Measurements from ENCODE around the gene XYLT1.
"Not testable (repeated sequence)": the region's sequence is repeated elsewhere in the genome, so short reads cannot be mapped to it uniquely, and the experiment has no call there.

The XYLT1 gene

DNA sequence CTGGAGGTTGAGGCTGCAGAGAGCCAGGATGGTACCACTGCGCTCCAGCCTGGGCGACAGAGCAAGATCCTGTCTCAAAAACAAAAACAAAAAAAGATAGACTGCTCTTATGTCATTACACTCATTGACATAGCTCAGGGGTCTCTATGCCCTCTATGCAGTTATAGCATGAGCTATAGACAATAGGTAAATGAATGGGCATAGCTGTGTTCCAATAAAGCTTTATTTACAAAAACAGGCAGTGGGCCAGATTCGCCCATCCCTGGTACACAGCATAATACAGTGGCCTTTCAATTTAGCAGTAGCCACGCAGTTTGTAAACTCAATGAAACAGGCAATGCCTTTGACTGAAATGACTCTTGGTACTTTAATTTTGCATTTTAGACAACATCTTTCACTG lies 51.5 kb downstream of the XYLT1 start:
- H3K9me3 ChIP-seq (ENCODE audit: control insufficient read depth, low read depth, low read length): no peaks in the 10 kb centered on the region
- no peak overlapping the region for H3K9ac ChIP-seq (ENCODE audit: low read length)
- peaks cover 27% of the 10 kb centered on the region for H3K4me1 ChIP-seq (ENCODE audit: control insufficient read depth, low read depth, low read length)
- no peaks in the 10 kb centered on the region for H3K27me3 ChIP-seq (ENCODE audit: control insufficient read depth, insufficient read depth, low read length)
- no peak overlapping the region for H3K4me3 ChIP-seq (ENCODE audit: low read length)
- H3K36me3 ChIP-seq (ENCODE audit: control insufficient read depth, low read depth, low read length): no peaks in the 10 kb centered on the region
- no peak overlapping the region for H3K27ac ChIP-seq (ENCODE audit: low read length)

DNA sequence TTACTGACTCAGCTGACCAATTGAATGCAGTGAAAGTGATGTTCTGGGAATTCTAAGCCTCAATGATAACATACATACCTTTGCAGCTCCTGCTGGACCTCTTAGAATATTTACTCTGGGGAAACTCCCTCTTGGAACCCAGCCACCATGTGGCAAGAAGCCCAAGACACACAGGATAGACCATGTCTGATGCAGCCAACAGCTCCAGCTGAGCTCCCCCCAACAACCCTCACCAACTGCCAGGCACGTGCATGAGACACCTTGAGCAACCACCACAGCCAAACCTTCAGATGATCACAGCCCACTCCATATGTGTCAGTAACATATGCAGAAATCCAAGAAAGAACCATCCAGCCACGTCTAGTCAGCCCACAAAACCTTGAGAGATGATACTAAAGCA lies 53.0 kb downstream of the XYLT1 start:
- Histone ChIP-seq H3K4me3 (ENCODE audit: low read length) (no peak overlapping the region), H3K36me3 (ENCODE audit: control insufficient read depth, low read depth, low read length) (no peaks in the 10 kb centered on the region), H3K27ac (ENCODE audit: low read length) (no peak overlapping the region), H3K9ac (ENCODE audit: low read length) (no peak overlapping the region), H3K9me3 (ENCODE audit: control insufficient read depth, low read depth, low read length) (no peaks in the 10 kb centered on the region), H3K4me1 (ENCODE audit: control insufficient read depth, low read depth, low read length) (peaks cover 18% of the 10 kb centered on the region), H3K27me3 (ENCODE audit: control insufficient read depth, insufficient read depth, low read length) (no peaks in the 10 kb centered on the region)

DNA sequence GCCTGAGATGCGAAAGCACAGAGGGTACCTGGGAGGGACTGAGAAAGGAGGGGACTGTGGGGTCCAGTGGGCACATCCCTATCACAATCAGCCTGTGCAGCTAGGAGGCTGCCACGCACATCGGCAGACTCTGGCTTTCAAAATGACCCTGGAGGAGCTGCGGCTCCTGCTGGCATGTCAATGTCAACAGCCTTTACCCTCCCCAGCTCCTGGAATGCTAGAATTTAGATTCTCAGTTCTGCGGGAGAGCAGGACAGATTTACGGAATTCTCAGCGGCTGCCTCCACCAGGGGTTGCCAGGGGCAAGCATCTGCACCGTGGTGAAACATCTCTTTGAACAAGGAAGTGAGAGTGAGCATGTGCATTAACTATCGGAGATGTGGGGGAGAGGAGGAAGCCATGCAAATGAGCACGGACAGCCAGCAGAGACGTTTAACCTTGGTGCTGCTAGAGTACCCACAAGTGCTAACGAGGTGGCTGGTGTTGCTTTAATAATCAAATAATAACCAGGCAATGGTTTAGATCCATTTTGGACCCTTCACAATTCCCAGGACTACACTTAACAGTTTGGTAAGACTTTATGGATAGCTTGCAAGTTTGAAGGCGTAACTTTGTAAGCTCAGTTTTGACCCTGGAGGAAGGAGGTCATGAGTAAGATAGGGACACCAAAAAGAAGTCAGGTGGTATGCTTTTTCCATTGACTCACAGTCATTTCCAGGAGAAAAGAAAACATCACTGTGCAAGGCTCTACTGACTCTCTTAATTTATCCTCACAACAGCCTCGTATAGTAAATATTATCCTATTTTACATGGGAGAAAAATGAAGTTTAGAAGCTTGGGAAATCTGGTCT lies 54.1 kb downstream of the XYLT1 start:
- Histone ChIP-seq H3K4me3 (ENCODE audit: low read length) (no peak overlapping the region), H3K9ac (ENCODE audit: low read length) (no peak overlapping the region), H3K36me3 (ENCODE audit: control insufficient read depth, low read depth, low read length) (no peaks in the 10 kb centered on the region), H3K9me3 (ENCODE audit: control insufficient read depth, low read depth, low read length) (no peaks in the 10 kb centered on the region), H3K4me1 (ENCODE audit: control insufficient read depth, low read depth, low read length) (peaks cover 24% of the 10 kb centered on the region), H3K27me3 (ENCODE audit: control insufficient read depth, insufficient read depth, low read length) (no peaks in the 10 kb centered on the region), H3K27ac (ENCODE audit: low read length) (no peak overlapping the region)

DNA sequence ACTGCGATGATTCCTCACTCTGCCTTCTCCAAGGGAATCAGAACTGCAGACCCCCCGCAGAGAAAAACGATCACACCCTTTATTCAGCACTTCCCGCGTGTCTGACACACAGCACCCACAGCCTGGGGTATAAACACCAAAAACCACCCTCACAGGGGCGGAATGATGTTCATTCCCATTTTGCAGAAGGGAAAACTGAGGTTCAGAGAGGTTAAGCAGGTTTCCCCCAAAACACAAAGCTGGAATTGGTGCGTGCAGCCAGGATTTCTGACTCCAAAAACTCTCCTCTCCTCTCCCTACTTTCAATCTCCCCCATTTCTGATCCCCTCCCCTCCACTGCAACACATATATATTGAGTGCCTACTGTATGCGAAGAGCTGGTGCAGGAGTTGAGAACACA lies 55.8 kb downstream of the XYLT1 start:
- Histone ChIP-seq H3K9ac (ENCODE audit: low read length) (no peak overlapping the region), H3K4me1 (ENCODE audit: control insufficient read depth, low read depth, low read length) (peaks cover 24% of the 10 kb centered on the region), H3K9me3 (ENCODE audit: control insufficient read depth, low read depth, low read length) (no peaks in the 10 kb centered on the region), H3K27me3 (ENCODE audit: control insufficient read depth, insufficient read depth, low read length) (no peaks in the 10 kb centered on the region), H3K4me3 (ENCODE audit: low read length) (no peak overlapping the region), H3K36me3 (ENCODE audit: control insufficient read depth, low read depth, low read length) (no peaks in the 10 kb centered on the region), H3K27ac (ENCODE audit: low read length) (no peak overlapping the region)

DNA sequence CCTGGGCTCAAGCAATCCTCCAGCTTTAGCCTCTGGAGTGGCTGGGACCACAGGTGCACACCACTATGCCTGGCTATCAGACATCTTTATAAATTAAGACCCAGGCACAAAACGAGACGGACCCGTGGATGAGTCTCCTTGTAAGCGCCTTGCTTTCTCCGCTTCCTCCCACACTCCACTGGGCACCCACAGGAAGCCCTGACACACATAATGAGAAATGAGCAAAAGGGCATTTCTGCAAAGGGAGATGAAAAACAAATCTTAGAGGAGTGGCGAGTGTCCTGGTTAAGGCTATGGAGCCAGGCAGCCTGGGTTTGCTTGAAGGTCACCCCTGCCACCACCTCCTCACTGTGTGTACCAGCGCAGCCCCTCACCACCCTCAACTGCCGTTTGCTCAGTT lies 56.3 kb downstream of the XYLT1 start:
- Histone ChIP-seq H3K9me3 (ENCODE audit: control insufficient read depth, low read depth, low read length) (no peaks in the 10 kb centered on the region), H3K27me3 (ENCODE audit: control insufficient read depth, insufficient read depth, low read length) (no peaks in the 10 kb centered on the region), H3K4me3 (ENCODE audit: low read length) (no peak overlapping the region), H3K9ac (ENCODE audit: low read length) (no peak overlapping the region), H3K27ac (ENCODE audit: low read length) (no peak overlapping the region), H3K4me1 (ENCODE audit: control insufficient read depth, low read depth, low read length) (peaks cover 24% of the 10 kb centered on the region), H3K36me3 (ENCODE audit: control insufficient read depth, low read depth, low read length) (no peaks in the 10 kb centered on the region)

DNA sequence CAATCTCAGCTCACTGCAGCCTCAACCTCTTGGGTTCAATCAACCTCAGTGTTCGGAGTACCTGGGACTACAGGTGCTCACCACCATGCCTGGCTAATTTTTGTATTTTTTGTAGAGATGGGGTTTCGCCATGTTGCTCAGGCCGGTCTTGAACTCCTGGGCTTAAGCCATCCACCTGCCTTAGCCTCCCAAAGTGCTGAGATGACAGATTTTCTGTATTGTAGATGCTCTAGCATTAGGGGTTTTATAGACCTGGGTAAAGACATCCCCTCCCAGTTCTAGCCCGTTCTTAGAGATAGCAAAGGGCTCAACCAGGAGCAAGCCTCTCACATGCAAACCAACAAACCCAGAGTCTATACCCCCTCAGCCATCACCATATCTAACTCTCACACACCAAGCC lies 57.3 kb downstream of the XYLT1 start:
- Histone ChIP-seq H3K27me3 (ENCODE audit: control insufficient read depth, insufficient read depth, low read length) (no peaks in the 10 kb centered on the region), H3K4me3 (ENCODE audit: low read length) (no peak overlapping the region), H3K9ac (ENCODE audit: low read length) (no peak overlapping the region), H3K9me3 (ENCODE audit: control insufficient read depth, low read depth, low read length) (no peaks in the 10 kb centered on the region), H3K36me3 (ENCODE audit: control insufficient read depth, low read depth, low read length) (no peaks in the 10 kb centered on the region), H3K27ac (ENCODE audit: low read length) (no peak overlapping the region), H3K4me1 (ENCODE audit: control insufficient read depth, low read depth, low read length) (peaks cover 24% of the 10 kb centered on the region)

DNA sequence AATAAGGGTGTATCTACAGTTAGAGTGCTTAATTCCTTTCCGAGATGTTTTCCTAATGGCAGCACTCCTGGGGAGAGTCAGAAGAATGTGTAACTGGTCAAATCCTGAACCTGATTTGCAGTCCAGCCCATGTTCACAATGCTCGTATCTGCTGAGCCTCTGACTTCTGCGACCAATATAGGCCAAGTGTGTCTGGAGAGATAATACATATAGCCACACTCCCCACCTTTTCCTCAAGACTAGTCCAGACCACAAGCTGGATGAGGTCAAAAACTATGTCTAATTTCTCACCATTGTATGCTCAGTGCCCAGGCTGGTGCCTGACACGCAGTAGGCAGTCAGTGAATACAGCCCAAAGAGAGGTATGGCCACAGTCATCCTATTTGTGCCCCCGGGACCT lies 58.0 kb downstream of the XYLT1 start:
- Histone ChIP-seq H3K27ac (ENCODE audit: low read length) (peak overlapping the region; percentile 20), H3K4me3 (ENCODE audit: low read length) (no peak overlapping the region), H3K9me3 (ENCODE audit: control insufficient read depth, low read depth, low read length) (no peaks in the 10 kb centered on the region), H3K27me3 (ENCODE audit: control insufficient read depth, insufficient read depth, low read length) (no peaks in the 10 kb centered on the region), H3K4me1 (ENCODE audit: control insufficient read depth, low read depth, low read length) (peaks cover 24% of the 10 kb centered on the region), H3K9ac (ENCODE audit: low read length) (no peak overlapping the region), H3K36me3 (ENCODE audit: control insufficient read depth, low read depth, low read length) (no peaks in the 10 kb centered on the region)

DNA sequence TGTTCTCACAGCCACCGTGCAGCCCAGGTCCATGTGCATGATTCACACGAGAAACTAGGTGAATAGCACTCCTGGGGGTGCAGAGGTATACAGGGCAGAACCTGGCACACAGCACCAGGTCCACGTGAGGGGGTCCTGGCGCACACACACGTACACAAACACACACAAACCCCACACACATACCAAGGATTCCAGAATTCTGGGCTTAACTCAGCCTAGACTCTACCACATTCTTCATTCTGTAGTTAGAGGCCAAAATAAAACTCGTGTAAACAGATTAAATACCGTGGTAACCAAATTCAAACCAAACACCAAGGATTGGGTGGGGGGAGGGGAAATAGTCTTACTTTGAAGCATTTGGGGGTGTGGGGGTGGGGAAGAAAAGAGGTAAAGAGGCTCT lies 58.5 kb downstream of the XYLT1 start:
- Histone ChIP-seq H3K27me3 (ENCODE audit: control insufficient read depth, insufficient read depth, low read length) (no peaks in the 10 kb centered on the region), H3K4me1 (ENCODE audit: control insufficient read depth, low read depth, low read length) (peaks cover 24% of the 10 kb centered on the region)

DNA sequence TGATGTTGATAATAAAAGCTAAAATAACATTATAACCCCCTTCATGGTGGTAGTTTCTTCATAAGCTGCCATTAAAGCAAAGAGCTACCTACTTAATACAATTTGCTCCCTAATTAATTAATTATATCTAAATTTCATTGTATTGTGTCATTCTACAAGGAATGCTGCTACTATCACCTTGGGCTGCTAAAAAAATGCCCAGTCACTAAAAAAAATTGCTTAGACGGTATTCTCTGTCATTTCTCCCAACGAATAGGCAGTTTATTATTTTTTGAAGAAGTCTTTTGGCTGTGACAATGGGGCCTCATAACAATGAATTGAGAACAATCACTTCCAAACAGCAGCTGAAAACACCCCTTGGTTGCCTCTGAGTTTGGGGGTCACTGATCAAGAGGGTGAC lies 59.5 kb downstream of the XYLT1 start:
- H3K9ac ChIP-seq (ENCODE audit: low read length): no peak overlapping the region
- no peaks in the 10 kb centered on the region for H3K9me3 ChIP-seq (ENCODE audit: control insufficient read depth, low read depth, low read length)
- no peak overlapping the region for H3K27ac ChIP-seq (ENCODE audit: low read length)
- H3K36me3 ChIP-seq (ENCODE audit: control insufficient read depth, low read depth, low read length): no peaks in the 10 kb centered on the region
- H3K4me3 ChIP-seq (ENCODE audit: low read length): no peak overlapping the region
- H3K4me1 ChIP-seq (ENCODE audit: control insufficient read depth, low read depth, low read length): peaks cover 19% of the 10 kb centered on the region
- no peaks in the 10 kb centered on the region for H3K27me3 ChIP-seq (ENCODE audit: control insufficient read depth, insufficient read depth, low read length)

More for the DNA sequence above, 58.5 kb downstream of the XYLT1 start:
- H3K9ac ChIP-seq (ENCODE audit: low read length): no peak overlapping the region
- no peak overlapping the region for H3K27ac ChIP-seq (ENCODE audit: low read length)
- no peaks in the 10 kb centered on the region for H3K9me3 ChIP-seq (ENCODE audit: control insufficient read depth, low read depth, low read length)
- H3K36me3 ChIP-seq (ENCODE audit: control insufficient read depth, low read depth, low read length): no peaks in the 10 kb centered on the region
- no peak overlapping the region for H3K4me3 ChIP-seq (ENCODE audit: low read length)

DNA sequence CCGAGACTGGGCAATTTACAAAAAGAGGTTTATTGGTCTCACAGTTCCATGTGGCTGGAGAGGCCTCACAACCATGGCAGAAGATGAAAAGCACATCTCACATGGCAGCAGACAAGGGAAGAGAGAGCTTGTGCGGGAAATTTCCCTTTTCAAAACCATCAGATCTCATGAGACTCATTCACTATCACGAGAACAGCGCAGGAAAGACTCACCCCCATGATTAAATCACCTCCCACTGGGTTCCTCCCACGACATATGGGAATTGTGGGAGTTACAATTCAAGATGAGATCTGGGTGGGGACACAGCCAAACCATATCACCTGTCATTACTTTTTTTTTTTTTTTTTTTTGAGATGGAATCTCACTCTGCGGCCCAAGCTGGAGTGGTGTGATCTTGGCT lies 60.4 kb downstream of the XYLT1 start:
- not testable (repeated sequence) for H3K9ac ChIP-seq (ENCODE audit: low read length); H3K27ac ChIP-seq (ENCODE audit: low read length); H3K27me3 ChIP-seq (ENCODE audit: control insufficient read depth, insufficient read depth, low read length); H3K36me3 ChIP-seq (ENCODE audit: control insufficient read depth, low read depth, low read length); H3K9me3 ChIP-seq (ENCODE audit: control insufficient read depth, low read depth, low read length); H3K4me3 ChIP-seq (ENCODE audit: low read length)
- peaks cover 14% of the 10 kb centered on the region for H3K4me1 ChIP-seq (ENCODE audit: control insufficient read depth, low read depth, low read length)

DNA sequence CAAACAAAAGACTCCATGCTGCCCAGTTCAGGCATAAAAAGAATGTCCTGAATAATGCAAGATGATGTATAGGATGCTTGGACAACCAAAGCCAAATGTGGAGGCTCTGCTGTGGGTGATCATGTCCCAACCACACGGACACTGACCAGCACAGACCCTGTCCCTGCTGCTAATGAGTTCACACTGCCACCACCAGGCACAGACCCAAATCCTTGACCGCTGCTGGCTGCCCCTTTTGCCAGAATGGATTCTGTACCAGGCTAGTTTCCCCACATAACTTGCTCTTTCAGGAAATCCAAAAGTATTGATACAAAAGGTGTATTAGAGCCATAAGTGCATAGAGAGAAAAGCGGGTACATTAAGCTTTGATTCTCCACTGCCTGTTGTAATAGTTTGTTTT lies 60.9 kb downstream of the XYLT1 start:
- Histone ChIP-seq H3K9ac (ENCODE audit: low read length) (no peak overlapping the region), H3K4me3 (ENCODE audit: low read length) (no peak overlapping the region), H3K9me3 (ENCODE audit: control insufficient read depth, low read depth, low read length) (no peaks in the 10 kb centered on the region), H3K4me1 (ENCODE audit: control insufficient read depth, low read depth, low read length) (peaks cover 14% of the 10 kb centered on the region), H3K27me3 (ENCODE audit: control insufficient read depth, insufficient read depth, low read length) (no peaks in the 10 kb centered on the region), H3K36me3 (ENCODE audit: control insufficient read depth, low read depth, low read length) (no peaks in the 10 kb centered on the region), H3K27ac (ENCODE audit: low read length) (no peak overlapping the region)

DNA sequence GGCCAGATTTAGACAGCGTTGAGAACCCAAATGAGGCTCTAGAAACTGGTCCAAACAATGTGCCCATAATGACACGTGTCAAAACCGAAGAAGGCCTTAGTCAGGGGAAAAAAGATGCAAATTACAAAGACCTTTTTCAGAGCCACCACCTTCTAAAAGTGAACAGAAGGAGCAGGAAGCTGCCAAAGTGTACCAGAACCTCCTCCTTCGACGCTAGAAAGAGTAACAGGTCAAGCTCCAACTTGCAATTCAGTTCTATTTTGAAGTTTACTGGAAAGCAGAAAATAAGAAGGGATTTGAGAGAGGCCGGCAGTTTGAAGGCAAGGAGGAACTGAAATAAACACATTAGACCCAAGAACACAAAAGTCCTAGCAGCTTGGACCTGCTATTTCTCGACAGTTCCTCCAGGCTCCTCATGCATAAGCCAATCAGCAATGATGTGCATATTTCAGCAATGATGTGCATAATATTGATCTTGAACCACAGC lies 61.8 kb downstream of the XYLT1 start:
- H3K4me1 ChIP-seq (ENCODE audit: control insufficient read depth, low read depth, low read length): peaks cover 14% of the 10 kb centered on the region
- H3K9ac ChIP-seq (ENCODE audit: low read length): no peak overlapping the region
- H3K27ac ChIP-seq (ENCODE audit: low read length): no peak overlapping the region
- no peaks in the 10 kb centered on the region for H3K27me3 ChIP-seq (ENCODE audit: control insufficient read depth, insufficient read depth, low read length)
- no peaks in the 10 kb centered on the region for H3K9me3 ChIP-seq (ENCODE audit: control insufficient read depth, low read depth, low read length)
- no peak overlapping the region for H3K4me3 ChIP-seq (ENCODE audit: low read length)
- H3K36me3 ChIP-seq (ENCODE audit: control insufficient read depth, low read depth, low read length): no peaks in the 10 kb centered on the region

Data from iPS-18a (cell line).